HG02973 (cell line): ENCODE measurements around the gene ELOF1.

Experiments
- ATAC-seq: cut with Tn5 transposase; IDR thresholded peaks from one replicate; pipeline ENCODE4 v1.9.1; 2021; ENCODE audit warnings: moderate library complexity; ENCODE audit not compliant: unreplicated experiment

Gene ELOF1

DNA sequence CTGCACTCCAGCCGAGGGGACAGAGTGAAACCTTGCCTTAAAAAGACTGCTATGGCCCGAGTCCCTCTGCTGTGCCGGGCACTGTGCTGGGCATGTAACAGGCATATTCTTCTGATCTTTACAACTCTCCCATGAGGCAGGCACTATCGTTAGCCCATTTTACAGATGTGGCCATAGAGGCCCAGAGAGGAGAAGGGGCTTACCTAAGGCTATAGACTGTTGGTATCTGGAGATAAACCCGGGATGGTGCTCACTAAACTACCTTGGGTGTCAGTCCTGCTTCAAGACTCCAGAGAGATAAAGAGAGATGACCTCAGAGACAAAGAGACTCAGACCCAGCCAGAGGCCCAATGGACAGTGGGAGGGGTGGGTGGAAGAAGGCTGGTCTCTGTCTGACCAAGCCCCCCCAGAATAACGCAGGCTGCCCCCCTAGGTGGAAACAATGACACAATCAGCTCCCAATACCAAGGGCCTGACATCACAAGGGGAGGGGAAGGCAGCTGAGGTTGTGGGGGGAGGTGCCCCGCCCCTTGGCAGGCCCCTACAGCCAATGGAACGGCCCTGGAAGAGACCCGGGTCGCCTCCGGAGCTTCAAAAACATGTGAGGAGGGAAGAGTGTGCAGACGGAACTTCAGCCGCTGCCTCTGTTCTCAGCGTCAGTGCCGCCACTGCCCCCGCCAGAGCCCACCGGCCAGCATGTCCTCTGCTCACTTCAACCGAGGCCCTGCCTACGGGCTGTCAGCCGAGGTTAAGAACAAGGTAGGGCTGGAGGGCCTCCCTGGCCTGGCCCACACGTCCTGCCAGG is 20.6 kb downstream of the ELOF1 start, which contains the start of gene CNN1:
TSS of gene CNN1 (plus strand) at position 620 of the 805 bp plus-strand sequence. CDS start at position 697, 77 bp downstream.
- ATAC-seq, result no peak

DNA sequence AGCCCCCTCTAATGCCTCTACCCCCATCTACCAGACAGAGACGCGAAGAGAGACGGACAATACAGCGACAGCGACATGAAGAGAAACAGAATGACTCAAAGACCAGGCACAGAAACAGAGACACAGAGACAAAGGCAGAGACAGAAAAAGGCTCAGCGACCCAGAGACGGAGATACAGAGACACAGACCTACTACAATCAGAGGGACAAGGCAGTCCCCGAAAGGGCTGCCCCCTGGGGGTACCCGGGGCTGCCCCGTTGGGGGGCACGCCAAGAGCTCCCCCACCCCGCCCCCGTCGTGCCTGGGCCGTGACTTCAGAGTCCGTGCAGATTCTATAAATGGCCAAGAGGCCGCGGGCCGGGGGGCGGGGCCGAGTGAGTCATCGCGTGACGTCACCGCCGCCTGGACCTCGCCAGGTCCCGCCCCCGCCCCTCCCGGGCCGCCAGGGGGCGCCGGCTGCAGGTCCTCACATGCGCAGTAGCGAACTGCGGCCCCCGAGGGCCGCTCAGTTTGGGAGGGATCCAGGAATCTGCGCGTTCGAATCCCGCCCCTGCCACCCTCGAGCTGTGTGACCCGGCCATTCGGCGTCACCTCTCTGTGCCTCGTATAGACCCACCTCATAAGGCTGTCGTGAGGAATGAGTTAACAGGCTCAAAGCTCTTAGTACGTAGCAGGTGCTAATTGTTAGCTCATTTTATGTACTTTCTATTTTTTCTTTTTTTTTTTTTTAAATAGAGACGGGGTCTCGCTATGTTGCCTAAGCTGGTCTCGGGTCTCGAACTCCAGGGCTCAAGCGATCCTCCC is 23.0 kb downstream of the ELOF1 start:
- ATAC-seq, result no peak

DNA sequence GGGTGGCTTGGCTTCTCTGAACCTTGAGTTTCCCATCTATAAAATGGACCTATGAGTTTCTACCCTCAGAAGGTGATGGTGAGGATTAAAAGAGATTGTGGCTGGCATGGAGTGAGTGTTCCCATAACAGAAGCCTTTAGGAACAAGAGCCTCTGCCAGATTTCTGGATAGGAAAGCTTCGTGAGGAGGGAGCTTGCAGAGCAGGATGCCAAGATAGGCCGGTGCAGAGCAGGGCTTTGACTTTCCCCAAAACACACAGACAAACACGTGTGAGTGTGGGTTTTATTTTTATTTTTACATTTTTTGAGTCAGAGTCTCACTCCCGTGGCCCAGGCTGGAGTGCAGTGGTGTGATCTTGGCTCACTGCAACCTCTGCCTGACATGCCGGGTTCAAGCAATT is 24.1 kb downstream of the ELOF1 start:
- no peak for ATAC-seq

DNA sequence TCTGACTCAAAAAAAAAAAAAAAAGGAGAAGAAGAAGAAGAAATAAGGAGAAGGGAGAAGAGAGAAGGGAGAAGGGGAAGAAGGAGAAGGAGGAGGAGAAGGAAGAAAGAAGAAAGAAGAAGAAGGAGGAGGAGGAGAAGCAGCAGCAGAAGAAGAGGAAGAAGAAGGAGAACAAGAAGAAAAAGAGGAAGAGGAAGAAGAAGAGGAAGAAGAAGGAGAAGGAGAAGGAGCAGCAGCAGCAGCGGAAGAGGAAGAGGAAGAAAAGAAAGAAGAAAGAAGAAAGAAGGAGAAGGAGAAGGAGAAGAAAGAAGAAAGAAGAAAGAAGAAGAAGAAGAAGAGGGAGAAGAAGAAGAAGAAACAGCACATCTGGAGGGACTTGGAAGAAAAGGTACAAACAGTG is 24.5 kb downstream of the ELOF1 start:
- ATAC-seq, result no peak

DNA sequence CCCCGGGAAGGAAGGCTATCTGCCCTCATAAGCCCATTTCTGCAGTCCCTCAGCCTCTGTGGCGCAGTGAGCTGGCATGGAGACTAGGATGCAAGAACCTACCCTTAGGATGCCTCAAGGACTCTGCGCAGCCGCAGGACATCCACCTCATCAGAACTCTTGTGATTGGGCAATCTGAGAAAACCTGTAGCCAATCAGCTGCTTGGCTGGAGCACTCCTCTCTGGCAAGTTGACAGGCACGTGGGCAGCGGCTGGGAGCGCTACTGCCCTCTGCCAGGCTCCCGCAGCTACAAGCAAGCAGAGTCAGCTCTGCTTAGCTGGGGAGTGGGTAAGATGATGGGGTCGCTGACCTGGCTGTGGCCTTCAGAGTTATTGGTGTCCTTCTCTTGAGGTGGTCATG is 28.6 kb downstream of the ELOF1 start:
- ATAC-seq, result no peak

DNA sequence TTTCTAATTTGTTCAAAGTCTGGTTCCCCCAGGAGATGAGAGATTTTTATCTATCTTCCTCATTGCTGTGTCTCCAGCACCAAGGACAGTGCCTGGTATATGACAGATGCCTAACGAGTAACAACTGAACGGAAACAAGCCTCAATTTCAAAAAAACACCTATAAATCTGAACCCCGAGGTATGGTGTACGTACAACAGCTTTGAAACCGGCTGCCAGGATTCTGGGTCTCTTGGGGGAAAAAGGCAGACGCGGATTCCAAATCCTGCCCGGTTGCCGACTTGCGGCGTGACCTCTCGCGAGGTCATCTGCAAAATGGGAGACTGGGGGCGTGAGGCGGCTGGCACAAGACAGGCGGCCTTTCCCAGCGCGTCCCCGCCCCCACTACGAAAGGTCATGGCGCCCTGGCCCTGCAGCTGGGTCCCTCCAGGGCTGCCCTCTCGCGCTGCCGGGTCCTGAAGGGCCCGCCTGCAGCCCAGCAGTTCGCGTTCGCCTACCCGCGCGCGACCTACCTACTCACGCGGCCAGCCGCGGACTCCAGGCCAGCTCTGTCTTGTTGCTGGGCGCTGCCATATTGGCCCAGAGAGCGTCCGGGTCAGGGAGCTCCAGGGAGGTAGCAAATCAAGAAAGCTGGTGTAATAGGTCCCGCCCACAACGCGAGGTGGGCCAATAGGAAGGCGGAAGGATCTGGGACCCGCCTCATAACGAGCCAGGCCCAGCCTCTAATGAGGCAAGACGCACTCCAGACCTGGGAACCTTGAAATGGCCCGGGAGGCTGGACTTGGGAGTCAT is 30.3 kb downstream of the ELOF1 start, which contains the start of gene ECSIT:
TSS of gene ECSIT (minus strand) at position 584 of the 791 bp plus-strand sequence. CDS start 9,964 bp downstream, outside the sequence.
- peak; percentile 91 for ATAC-seq

DNA sequence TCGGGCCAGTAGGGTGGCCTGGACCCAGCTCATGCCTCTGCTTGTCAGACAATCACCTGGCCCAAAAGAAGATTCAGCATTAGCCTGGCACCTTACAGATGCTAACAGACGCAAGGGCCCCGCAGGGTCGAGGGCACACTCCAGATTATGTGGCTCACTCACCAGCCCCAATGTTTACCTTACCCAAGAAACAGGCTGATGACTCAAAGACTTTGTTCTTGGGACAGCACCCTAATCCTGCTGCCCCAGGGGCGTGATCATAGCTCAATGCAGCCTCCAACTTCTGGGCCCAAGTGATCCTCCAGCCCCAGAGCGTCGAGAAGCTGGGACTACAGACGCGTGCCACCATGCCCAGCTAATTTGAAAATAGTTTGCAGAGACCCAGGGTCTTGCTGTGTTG is 39.9 kb downstream of the ELOF1 start:
- ATAC-seq, result no peak

DNA sequence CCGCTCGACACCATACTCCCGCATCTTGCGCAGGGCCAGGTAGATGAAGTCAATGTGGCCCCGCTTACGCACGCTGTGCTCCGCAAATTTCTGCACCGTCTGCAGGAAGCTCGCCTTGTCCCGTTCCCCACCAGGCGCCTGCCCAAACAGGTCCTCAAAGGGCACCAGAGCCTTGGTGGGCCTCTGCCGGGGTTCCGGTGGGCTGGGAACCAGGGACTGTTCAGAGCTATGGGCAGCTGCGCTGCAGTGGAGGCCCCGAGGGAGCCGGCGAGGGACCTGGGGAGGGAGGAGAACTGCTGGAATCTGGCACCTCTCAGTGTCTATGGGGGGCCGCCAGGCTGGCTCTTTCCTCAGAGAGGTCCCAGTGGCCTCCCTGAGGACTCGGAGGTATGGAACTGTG is 45.1 kb downstream of the ELOF1 start:
- no peak for ATAC-seq

DNA sequence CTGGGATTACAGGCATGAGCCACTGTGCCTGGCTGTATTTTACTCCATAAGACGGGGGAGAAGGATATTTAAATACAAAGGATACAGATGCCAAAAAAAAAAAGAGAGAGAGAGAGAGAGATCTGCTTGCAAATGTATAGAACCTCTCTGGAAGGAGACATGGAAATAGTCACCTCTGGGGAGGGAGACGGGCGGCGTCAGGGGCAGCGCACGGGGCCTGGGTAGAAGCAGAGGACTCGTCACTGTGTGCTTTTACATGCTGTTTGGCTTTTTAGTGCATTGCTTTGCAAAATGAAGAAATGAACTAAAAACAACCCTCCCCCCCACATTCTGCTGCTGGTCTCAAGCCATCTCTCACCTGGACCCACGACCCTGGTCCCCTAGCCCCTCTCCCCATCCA is 48.6 kb downstream of the ELOF1 start:
- ATAC-seq, result no peak

DNA sequence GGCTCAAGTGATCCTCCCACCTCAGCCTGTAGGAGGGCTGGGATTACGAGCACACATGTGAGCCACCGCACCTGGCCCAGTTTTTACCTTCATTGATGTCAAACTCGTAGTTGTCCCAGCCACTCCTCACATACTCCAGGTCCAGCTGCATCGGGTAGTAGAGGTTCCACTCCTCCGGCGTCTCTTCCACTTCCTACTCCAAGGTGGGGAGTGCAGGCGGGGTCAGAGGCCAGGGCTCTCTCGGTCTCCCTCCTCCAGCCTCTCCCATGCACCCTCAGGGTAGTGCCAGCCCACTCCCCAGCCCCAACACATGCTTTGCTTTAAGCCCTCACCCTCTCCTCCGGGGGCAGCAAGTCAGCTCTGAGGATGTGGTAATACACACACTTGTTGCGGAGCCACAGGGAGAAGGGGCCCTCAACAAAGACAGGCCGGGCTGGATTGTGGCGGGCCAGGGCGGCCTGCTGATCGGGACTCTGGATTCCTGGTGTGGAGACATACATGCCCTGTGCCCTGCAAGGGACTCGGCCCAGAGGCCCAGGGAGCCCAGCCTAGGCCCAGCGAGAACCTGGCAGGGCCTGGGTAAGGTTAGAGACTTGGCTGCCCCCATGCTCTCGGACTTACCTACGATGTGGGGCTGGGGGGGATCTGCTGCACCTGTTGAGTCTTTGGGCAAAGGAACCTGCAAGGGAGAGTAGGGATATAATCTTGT is 51.5 kb downstream of the ELOF1 start:
- no peak for ATAC-seq

DNA sequence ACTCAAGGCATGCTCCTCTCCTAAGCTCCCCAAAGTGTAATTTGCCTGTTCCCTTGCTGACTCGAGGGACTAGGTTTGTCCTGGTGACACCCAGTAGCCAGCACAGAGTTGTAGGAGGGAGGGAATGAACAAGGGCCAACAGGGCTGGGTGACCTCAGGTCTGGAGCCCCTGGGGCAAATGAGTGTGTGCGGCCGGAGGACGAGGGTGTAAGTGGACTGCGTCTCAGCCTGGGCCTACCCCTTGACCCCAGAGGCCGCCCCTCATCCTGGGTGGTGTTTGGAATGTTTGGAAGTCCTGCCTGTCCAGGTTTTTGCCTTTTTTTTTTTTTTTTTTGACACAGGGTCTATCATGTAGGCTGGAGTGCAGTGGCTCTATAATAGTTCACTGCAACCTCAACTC is 52.1 kb downstream of the ELOF1 start:
- ATAC-seq, result no peak

DNA sequence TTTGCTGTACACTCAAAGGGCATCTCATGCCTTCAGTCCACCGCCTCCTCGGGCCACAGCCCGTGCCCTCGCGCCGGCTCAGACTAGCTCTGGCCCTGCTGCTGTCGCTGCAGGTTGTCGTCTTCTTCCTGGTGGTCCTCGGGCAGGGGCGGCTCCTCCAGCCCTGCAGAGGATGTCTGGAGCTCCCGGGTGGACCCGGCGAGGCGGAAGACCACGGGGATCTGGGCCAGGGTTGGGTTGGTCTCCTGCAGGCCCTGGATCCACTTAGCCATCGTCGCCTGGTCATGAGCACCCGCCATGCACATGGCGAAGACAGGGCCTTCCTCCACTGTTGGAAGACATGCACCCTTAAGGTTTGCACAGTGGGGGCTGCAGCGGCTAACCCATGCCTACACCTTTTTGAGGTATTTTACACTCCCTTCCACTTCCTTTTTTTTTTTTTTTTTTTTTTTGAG is 52.9 kb downstream of the ELOF1 start:
- ATAC-seq, result peak; percentile 7

DNA sequence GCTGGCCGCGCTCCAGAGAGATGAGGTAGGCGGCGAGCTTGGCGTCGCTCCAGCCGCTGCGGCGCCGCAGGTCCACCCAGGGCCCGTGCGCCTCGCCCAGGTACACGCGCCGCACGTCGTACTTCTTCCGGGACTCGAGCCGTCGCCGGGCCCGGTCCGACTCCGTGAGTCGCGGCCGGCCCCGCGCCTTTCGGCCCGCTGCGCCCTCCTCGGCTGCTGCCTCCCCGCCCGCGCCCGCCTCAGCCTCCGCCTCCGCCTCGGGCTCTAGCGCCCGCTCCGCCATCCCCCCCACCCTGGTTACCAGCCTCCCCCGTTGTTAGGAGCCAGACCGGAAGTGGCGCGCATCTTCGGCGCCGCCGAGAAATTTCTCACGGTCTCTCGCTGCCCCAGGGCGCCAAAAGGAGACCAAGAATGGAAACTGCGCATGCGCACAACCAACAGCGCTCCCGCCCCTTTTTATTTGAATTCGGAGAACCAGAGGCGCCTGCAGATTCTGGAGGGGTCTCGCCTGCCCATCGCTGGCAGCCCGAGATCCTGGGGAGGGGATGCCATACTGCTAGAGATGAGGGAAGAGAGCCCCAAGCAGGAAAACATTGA is 53.4 kb downstream of the ELOF1 start, which contains the start of gene ZNF653:
TSS of gene ZNF653 (minus strand) at position 336 of the 597 bp plus-strand sequence. CDS start at position 283, 53 bp downstream.
- ATAC-seq, result peak; percentile 43

DNA sequence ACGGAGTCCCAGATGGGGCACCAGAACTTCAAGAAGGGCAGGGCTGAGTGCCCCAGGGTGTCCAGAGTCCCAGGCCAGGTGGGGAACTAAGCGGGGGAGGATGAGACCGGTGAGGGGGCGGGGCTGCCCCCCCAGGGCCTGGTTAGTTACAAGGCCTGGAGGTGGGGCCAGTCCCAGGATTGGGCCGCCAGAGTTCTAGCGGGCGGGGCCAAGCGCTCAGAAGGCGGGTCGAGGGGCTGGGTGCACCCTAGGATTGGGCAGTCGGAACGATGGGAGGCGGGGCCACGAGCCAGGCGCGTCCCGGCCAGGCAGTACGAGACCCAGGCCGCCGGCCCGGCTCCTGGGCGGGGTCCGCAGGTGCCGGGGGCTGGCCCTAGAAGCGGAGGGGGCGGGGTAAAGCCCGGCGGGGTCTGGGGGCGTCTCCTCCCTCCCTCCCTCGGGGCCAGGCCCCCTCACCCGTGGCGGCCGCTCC is 54.0 kb downstream of the ELOF1 start:
- peak; percentile 84 for ATAC-seq

DNA sequence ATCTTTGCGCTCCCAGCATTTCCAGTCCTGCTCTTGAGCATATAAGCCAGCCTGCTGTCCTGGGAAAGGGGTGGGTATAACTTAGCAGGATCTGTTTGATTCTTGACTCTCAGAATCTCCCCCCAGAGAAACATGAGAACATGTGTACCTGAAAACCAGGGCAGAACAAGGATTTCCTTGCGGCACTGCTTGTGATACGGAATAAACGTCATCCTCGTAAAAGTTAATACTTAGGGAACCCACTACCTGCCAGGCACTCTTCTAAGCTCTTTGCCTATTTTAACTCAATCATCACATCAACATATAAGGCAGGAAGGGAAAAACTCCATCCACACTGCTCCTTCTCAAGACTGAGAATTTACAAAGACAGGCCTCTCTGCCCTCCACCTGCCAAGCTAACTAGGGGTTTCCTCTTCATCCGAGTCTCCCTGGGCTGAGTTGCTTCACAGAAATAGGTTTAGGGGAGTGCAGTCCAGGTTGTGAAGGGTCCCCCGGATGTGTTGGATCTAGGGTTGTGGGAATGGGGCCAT is 54.5 kb downstream of the ELOF1 start:
- ATAC-seq, result no peak
